GM18520 (cell line): ENCODE data around the gene PDF.
"Not testable (repeated sequence)": the region's sequence is repeated elsewhere in the genome, so short reads cannot be mapped to it uniquely, and the experiment has no call there.

Source experiments
- ATAC-seq: cut with Tn5 transposase; IDR thresholded peaks from one replicate; pipeline ENCODE4 v1.9.1; 2021; ENCODE audit not compliant: unreplicated experiment

PDF gene, protein sequence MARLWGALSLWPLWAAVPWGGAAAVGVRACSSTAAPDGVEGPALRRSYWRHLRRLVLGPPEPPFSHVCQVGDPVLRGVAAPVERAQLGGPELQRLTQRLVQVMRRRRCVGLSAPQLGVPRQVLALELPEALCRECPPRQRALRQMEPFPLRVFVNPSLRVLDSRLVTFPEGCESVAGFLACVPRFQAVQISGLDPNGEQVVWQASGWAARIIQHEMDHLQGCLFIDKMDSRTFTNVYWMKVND

DNA sequence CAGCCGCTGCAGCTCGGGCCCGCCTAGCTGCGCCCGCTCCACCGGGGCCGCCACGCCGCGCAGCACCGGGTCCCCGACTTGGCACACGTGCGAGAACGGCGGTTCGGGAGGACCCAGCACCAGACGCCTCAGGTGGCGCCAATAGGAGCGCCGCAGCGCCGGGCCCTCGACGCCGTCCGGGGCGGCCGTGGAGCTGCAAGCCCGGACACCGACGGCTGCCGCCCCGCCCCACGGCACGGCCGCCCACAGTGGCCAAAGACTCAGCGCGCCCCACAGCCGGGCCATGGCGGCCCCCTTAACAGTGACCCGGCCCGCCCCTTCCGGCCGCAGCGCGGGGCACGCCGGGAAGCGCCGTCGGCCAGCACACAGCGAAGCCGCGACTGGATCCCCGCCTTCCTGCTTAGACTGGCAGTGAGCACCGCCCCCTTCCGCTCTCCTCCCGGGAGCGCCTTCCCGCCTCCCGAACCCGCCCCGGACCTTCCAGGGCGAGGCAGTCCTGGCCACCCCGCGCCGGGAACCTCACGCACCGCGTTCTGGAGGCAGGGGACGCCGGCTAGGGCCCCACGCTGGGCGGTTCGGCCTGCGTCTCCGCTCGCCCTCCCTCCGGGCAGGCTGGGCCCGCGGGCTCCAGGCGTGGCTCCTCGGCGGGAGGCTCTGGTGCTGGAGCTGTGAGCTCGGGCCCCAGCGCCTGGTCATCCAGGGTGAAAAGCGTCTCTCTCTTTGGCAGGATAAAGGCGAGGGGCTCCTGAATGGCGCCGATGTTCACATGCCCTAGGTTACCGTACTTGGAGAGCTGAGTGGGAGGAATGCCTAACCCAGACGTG, at the start of gene PDF:
PDF (minus strand) TSS at position 303 of the 824 bp plus-strand sequence; CDS start at position 285, 18 bp downstream.
- peak; percentile 86 for ATAC-seq

DNA sequence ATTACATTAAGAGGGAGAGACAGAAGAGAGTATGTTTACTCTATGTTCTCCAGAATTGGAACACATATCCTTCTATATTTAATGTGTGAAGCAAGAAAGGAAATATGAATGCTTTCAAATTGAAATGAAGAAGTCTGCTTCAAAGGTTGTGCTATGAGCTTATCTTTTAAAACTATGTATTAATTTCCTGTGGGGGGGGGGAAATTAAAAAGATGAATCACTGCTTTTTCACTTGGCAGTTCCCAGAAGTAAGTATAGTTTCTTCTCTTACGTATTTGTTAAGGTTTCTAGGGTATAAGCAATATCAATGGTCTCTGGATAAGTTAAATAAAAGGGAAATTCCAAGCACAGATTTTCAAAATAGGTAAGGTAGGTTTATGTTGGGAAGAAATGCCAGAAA, 48.4 kb upstream of the PDF start:
- no peak for ATAC-seq

DNA sequence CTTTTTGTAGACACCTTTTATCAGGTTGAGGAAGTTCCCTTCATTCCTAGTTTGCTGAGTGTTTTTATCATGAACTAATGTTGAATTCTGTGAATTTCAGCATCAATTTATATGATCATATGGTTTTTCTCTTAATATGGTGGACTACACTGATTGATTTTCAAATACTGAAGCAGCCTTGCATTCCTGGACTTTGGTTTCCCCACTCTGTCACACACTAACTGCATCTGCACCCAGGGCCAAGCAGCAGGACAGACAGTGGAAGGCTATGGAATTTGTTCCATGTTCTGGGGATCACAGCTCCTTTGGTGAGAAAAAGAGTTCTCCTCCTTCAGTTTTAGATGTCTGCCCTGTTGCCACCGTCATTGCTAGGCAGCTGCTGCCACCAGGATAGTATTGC, 47.6 kb upstream of the PDF start:
- ATAC-seq, result no peak

DNA sequence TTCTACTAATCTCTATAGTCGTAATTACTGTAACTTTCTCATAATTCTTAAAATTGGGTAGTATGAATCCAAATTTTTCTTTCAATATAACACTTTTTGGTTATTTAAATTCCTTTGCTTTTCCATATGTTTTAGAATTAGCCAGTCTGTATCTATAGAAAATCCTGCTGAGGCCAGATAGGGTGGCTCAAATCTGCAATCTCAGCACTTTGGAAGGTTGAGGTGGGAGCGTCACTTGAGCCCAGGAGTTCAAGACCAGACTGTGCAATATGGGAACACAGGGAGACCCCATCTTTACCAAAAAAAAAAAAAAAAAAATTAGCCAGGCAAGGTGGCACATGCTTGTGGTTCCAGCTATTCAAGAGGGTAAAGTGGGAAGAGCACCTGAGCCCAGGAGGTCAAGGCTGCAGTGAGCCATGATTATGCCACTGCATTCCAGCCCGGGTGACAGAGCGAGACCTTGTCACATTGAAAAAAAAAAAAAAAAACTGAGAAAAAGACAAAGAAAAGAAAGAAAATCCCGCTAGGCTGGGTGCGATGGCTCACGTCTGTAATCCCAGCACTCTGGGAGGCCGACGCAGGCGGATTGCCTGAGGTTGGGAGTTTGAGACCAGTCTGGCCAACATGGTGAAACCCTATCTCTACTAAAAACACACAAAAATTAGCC, 46.1 kb upstream of the PDF start:
- no peak for ATAC-seq

DNA sequence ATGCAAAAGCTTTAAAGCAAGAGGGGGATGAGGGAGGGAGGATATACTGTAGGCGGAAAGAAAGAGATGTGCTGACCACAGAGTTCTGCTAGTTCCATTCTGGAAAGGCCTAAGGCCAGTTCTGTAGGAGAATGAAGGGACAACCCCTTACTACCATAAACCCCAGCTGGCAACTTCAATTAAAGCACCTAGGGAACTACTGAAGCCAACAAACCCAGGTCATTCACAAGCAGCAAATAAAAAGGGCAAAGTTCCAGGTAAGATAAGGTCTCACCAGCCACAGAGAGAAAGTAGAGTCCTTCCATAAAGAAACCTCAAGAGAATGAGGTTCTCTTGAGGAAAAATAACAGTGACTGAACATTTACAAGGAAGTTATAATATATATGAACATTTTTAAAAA, 42.6 kb upstream of the PDF start:
- no peak for ATAC-seq

DNA sequence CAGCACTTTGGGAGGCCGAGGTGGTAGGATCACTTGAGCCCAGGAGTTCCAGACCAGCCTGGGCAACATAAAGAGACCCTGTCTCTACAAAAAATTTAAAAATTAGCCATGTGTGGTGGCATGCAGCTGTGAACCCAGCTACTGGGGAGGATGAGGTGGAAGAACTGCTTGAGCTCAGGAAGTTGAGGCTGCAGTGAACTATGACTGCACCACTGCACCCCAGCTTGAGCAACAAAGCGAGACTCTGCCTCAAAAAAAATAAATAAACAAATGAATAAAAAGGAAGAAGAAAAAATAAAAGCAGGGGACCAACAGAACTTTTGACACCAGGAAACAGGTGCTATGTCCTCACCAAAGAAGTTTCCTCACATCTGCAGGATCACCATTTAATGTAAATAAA, 41.2 kb upstream of the PDF start:
- no peak for ATAC-seq

DNA sequence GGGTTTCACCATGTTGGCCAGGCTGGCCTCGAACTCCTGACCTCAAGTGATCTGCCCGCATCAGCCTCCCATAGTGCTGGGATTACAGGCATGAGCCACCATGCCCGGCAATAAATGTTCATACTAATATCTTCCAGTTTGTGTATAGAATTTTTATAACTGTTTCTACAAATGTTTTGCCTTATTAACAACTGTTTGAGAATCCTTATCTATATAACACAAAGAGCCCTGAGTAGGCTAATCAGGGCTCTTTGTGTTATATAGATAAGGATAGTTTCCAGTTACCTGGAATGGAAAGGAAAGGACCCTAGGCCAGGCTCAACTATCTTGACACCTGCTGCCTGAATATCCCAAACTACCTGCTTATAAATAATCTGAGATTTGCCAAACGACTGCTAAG, 38.5 kb upstream of the PDF start:
- ATAC-seq, result no peak

DNA sequence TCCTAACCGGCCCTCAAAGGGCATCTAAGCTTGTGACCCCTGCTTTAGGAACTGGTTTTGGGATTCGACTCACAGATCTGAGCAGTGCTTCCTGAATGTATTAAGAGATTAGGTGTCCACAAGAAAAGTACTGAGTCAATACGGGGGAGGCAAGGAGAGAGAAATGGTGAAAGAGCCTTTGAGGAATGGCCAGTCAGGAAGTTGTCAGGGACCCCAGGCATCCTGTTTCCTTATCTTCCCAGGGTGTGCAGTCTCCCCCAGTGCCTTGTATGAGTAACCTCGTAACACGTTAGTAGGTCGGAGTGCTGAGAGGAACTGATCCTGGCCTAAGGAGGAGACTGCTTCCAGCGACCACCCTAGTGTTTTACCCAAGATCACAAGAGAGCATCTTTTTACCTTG, 37.6 kb upstream of the PDF start:
- ATAC-seq, result no peak

DNA sequence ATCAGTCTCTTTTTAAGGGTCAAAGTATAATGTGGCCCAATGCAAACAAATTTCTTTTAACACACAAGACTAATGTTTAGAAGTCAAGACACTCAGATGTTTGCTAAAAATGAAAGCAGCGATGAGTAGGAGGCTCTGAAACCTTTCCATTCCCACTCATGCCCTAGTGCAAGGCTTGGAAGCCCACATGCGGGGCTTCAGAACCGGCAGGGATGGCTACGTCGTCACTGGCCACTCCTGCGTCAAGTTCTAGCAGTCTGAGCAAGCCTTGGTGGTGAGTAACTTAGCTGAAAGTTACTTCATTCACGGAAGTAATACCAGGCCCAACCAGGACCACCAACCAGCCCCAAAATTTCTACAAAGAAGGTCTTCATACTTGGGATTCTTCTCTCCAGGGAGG, 36.0 kb upstream of the PDF start:
- ATAC-seq, result no peak

DNA sequence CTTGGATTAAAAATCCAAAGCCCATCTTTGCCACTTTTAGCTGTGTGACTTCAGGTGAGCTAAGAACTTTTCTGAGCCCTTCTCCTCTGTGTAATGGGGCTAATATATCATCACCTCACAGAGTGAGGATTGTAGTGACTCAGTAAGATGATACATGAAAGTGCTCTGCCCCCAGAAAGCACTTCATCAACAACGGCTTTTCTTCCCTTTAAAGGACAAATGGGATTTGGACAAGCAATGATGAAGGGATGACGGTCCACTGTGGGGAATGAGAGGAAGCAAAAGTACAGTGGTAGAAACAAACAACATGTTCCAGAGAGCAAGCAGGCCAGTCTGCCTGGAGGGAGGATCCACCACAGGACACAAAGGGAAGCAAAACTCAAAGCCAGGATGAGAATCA, 35.5 kb upstream of the PDF start:
- no peak for ATAC-seq

DNA sequence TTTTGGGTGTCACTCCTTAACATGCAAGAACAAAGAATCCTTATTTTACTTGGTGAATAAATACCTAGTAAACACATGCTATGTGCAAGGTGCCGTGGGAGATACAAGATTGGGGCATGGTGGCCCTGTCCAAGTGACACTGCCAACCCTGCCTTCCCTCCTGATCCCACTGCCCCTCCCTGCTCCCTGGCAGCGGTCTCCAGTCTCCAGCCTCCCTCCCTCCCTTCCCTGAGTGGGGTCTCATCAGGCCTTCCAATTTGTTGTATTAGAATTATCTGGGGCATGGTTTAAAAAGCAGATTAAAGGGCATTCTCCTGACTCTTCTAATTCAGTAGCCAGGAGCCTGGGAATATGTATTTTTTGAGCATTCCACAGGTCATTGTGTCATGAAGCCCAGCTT, 33.7 kb upstream of the PDF start:
- no peak for ATAC-seq

DNA sequence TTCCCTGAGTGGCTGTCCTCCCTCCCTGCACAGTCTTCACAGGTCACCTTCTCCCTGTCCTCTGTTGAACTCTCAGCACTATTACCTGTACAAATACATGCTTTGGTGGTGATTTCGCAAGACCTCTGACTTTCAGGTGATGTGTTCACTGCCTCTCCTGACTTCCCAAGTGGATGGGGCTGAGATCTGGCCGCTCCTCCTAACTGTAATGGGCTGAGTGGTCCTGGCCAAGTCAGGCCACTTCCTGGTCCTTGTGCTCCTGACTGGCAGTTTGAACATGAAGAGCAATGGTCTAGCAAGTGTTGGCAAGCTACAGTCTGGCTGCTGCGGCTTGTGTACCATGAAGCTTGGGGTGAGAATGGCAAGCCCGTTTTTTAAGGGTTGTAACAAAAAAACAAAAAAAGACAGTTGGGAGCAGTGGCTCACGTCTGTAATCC, 32.9 kb upstream of the PDF start:
- no peak for ATAC-seq

DNA sequence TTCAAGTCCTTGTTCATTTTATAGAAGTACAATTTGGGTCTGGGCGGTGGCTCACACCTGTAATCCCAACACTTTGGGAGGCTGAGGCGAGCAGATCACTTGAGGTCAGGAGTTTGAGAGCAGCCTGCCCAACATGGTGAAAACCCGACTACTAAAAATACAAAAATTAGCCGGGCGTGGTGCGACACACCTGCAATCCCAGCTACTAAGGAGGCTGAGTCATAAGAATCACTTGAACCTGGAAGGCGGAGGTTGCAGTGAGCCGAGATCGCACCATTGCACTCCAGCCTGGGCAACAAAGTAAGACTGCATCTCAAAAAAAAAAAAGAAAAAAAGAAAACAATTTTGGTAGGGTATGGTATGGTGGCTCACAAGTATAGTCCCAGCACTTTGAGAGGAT, 29.7 kb upstream of the PDF start:
- ATAC-seq, result not testable (repeated sequence)

DNA sequence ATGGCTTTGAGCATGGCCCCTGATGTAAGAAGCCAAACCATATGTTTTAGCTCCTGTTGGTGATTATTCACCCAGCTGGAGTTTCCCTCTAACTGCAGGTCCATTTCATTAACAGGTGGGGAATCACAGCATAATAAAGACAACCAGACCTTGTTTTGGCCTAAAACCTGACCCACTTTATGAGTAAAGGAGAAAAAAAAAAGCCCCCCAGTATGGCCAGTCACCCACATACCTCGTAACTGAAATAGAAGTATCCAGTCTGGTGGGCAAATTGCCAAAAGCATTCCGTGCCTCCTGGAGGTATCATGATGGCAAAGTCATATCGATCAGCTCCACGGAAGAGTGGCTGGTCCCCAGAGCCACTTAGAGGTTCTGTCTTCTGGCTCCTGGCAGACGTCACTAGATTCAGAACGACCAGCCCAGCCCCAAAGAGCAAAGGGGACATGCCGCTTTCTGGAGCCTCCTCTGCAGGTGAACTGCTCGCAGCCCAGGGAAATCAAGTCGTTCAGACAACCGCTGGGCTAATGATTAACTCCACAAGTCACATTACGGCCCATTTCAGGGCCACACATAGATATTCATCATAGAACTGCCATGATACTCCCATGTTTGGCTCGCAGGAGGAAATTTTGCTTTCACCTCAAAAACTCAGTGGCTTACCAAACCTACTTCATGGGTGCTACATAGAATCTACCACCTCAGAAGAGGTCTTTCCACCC, 21.1 kb upstream of the PDF start, which contains the start of gene TMED6:
TMED6 (minus strand) TSS at position 478 of the 719 bp plus-strand sequence; CDS start at position 445, 33 bp downstream.
- no peak for ATAC-seq

DNA sequence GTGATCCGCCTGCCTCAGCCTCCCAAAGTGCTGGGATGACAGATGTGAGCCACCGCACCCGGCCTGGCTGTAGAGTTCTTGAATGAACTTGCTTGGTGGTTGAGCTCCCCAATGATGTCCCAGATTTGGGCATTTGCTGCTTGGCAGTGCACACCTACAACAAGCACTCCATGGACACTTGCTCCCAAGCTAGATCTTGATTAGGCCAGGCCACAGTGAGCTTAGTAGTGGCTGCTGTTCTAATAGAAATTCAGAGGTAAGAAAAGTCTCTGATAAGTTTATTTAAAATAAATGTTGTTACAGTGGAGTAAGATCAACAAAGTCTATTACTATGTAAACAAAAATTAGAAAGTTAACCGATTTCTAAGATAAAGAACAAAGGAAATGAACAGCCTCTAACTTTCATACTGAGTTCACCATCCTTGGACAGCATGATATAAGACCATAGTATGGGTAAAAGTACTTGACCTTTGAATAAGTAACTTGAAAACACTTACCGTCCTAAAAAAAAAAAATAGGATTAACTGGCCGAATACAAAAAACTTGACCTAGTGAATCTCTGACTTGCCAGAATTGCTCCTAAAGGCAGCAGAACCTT, 20.2 kb upstream of the PDF start:
- no peak for ATAC-seq

DNA sequence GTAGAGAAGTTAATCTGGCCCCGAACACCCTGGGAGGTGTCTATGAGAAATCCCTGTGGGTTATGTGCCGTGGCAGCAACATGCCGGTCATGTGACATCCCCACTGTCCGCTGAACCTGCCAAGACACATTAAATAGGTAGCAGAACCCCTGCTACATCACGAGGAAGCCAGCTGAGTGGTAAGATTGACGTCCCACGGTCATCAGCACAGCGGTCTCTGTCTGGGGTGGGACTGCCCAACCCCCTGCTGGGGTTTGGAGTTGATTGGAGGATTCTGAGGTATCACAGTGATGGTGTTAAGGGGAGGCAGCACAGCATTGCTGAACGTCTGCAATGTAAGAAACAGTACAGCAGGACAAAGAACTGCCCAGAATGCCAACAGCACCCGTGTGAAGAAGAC, 19.1 kb upstream of the PDF start:
- ATAC-seq, result no peak

DNA sequence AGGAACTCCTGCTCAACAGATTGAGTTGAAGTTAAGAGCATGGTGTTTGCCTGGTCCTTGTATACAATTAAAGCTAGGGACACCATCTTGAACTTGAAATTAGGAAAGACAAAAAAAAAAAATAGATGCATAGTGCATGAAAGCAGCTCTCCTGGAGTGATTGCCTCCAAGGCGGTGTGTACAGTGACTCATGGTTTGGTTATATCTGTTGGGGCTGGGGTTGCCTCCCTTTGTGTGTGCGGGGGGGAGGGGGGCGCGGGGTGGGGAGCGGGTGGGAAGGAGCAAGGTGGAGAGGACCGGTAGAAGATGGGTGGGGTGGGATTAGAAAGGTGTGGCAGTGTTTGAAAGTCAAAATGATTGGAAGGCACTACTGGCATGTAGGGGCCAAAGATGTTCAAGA, 17.8 kb upstream of the PDF start:
- no peak for ATAC-seq

DNA sequence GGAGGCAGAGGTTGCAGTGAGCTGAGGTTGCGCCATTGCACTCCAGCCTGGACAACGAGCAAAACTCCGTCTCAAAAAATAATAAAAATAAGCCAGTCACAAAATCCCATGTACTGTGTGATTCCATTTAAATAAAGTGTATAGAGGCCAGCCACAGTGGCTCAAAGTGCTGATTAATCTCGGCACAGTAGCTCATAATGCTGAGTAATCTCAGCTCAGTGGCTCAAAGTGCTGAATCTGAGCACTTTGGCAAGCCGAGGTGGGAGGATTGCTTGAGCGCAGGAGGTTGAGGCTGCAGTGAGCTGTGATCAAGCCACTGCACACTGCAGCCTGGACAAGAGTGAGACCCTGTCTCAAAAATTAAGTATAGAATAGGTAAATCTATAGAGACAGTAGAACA, 16.3 kb upstream of the PDF start:
- no peak for ATAC-seq

DNA sequence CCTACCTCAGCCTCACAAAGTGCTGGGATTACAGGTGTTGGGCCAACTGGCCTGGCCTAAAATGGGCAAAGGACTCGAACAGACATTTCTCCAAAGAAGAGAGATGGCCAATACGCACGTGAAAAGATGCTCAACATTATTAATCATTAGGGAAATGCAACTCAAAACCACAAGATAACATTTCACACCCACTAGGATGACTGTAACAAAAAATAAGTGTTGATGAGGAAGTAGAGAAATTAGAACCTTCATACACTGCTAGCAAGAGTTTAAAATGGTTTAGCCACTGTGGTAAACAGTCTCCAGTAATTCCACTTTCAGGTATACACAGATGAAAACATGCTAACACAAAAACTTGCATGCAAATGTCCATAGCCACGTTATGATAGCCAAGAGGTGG, 15.5 kb upstream of the PDF start:
- no peak for ATAC-seq

DNA sequence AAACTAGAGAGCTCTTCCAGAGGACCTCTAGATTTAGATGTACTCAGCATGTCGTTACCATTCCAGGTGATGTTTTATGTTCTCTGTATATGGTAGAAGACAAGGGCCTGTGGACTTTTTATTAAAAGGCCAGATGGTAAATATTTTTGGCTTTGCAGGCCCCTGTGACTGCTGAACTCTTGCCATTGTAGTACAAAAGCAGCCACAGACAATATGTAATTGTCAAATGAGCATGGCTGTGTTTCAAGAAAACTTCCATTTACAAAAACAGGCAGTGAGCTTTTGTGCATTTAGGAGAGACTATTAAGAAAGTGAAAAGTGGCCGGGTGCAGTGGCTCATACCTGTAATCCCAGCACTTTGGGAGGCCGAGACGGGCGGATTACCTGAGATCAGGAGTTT, 13.8 kb upstream of the PDF start:
- ATAC-seq, result no peak

DNA sequence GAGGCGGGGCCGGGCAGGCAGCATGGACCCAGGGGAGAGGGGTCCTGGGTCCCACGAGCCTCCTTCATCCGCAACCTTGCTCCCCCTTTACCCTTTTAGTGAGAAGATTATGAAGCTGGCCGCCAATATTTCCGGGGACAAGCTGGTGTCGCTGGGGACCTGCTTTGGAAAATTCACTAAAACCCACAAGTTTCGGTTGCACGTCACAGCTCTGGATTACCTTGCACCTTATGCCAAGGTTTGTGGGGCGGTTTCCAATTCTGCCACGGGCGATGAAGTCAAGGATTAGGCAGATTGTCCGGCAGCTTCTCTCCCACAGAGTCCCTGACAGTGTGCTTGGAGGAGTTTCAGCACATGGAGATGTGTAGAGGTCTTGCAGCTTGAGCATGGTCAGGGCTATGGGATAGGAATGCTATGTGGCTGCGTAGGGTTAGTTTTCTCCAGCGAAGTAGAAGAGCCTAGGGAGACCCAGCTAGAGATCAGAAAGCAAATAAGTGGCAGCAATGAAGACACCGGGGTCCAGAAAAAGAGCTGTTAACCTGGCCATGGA, 9.8 kb upstream of the PDF start:
- no peak for ATAC-seq
